Neural cell (in vitro differentiated cells): ENCODE data around the gene ZBTB7C.

Experiments used
- EP300 ChIP-seq: fragments of 450-650 bp; conservative IDR thresholded peaks from 2 replicates; pipeline ENCODE4 v1.6.1; 2014; ENCODE audit warnings: antibody characterized with exemption, mild to moderate bottlenecking, moderate library complexity; ENCODE audit not compliant: poor library complexity, severe bottlenecking
- MXI1 ChIP-seq: fragments of 450-650 bp; conservative IDR thresholded peaks from 2 replicates; pipeline ENCODE4 v1.6.1; 2014; ENCODE audit warnings: antibody characterized with exemption, mild to moderate bottlenecking; ENCODE audit not compliant: poor library complexity, severe bottlenecking

- TF ChIP-seq EP300 (no peak), MXI1 (no peak)
Observed at GRCh38 chr18:48250918-48251317, 158.3 kb downstream of the ZBTB7C start.
